Tibial nerve (tissue), 4 donors: ENCODE data around the gene TFIP11. TPM values are rescaled to one million over a fixed set of nuclear protein-coding genes. Genes with fewer than 3 reads are reported as not detected.

Experiments used
- DNase-seq, 2 donors: peaks; one replicate each; pipeline ENCODE4 v3.0.0-alpha.2; 2019; ENCODE audit warnings: low spot score in 2 of 2
- H3K27ac ChIP-seq, 4 donors: fragments of 200-600 bp; sonication (generic) in 3 of 4; one replicate each; pipeline ENCODE4 v1.5.1; 2017 to 2019; ENCODE audit warnings: mild to moderate bottlenecking in 1 of 4
- H3K27me3 ChIP-seq, 2 donors: fragments of 200-600 bp; sonication (generic) in 1 of 2; one replicate each; pipeline versions ENCODE4 v1.5.1 to v1.6.0; 2017 to 2019
- H3K36me3 ChIP-seq, 3 donors: fragments of 200-600 bp; sonication (generic); one replicate each; pipeline ENCODE4 v1.5.1; 2018 to 2019
- H3K4me1 ChIP-seq, 4 donors: fragments of 200-600 bp; sonication (generic) in 3 of 4; one replicate each; pipeline ENCODE4 v1.5.1; 2017 to 2019
- H3K4me3 ChIP-seq, 4 donors: fragments of 200-600 bp; sonication (generic) in 3 of 4; one replicate each; pipeline ENCODE4 v1.5.1; 2017 to 2019; ENCODE audit warnings: mild to moderate bottlenecking in 1 of 4, moderate library complexity in 1 of 4
- H3K9me3 ChIP-seq, 4 donors: fragments of 200-600 bp; sonication (generic) in 3 of 4; one replicate each; pipeline ENCODE4 v1.5.1; 2017 to 2019
- CTCF ChIP-seq, 5 experiments: fragments of 200-600 bp in 3 of 5; fragments of 450-650 bp in 2 of 5; sonication (generic) in 3 of 5; IDR thresholded peaks; one replicate each; pipeline ENCODE4 v1.5.1; 2016 to 2019; ENCODE audit warnings: antibody characterized with exemption in 5 of 5, mild to moderate bottlenecking in 3 of 5, moderate library complexity in 2 of 5
- EP300 ChIP-seq, 2 donors: sonication (generic); formaldehyde crosslinking; IDR thresholded peaks; one replicate each; pipeline ENCODE4 v1.6.1; 2017; ENCODE audit warnings: antibody characterized with exemption in 2 of 2, mild to moderate bottlenecking in 1 of 2
- POLR2A ChIP-seq, 2 donors: fragments of 450-650 bp; IDR thresholded peaks; one replicate each; pipeline ENCODE4 v1.6.1; 2017; ENCODE audit warnings: antibody characterized with exemption in 2 of 2, mild to moderate bottlenecking in 2 of 2, moderate library complexity in 2 of 2
- WGBS, 2 donors: methylation state at CpG; one replicate each; pipeline ENCODE4 v1.1.5; 2018; 5-methylcytosine and 5-hydroxymethylcytosine counted together
- total RNA-seq, 4 donors: library from RNA; depleted of rRNA; stranded (reverse); fragments of >200 nt; gene quantifications; one replicate each; pipeline ENCODE4 v1.1.0, GENCODE V29; 2016

The TFIP11 gene
- total RNA-seq, 4 donors from 2014 or later = 15.5 to 23.9 (median 19.3) TPM

GRCh38 chr22:26556904-26557303, 44.6 kb upstream of the TFIP11 start:
- Histone ChIP-seq H3K27me3 (no peaks in the 10 kb centered on the region), H3K27ac (no peak overlapping the region), H3K9me3 (no peaks in the 10 kb centered on the region), H3K36me3 (no peaks in the 10 kb centered on the region), H3K4me1 (peaks cover 0 to 6% (median 0%) of the 10 kb centered on the region in 4 donors), H3K4me3 (no peak overlapping the region)
- no peak for DNase-seq
- 87% methylated on average over 5 of the region's 5 CpGs for WGBS, 2 donors
- TF ChIP-seq EP300 (IDR thresholded peaks at IDR 0.05) (no peak), CTCF (IDR thresholded peaks at IDR 0.05) (no peak), POLR2A (IDR thresholded peaks at IDR 0.05) (no peak)

GRCh38 chr22:26555478-26555877, 43.2 kb upstream of the TFIP11 start:
- no peaks in the 10 kb centered on the region for H3K36me3 ChIP-seq
- no peak for DNase-seq
- no peaks in the 10 kb centered on the region for H3K9me3 ChIP-seq
- TF ChIP-seq POLR2A (IDR thresholded peaks at IDR 0.05) (no peak), CTCF (IDR thresholded peaks at IDR 0.05) (no peak), EP300 (IDR thresholded peaks at IDR 0.05) (no peak)
- no peak overlapping the region for H3K27ac ChIP-seq
- no peak overlapping the region for H3K4me3 ChIP-seq
- no peaks in the 10 kb centered on the region for H3K27me3 ChIP-seq
- peaks cover 0 to 11% (median 3%) of the 10 kb centered on the region in 4 donors for H3K4me1 ChIP-seq
- WGBS, 2 donors = 84 to 85% methylated on average over 11 of the region's 11 CpGs

DNA sequence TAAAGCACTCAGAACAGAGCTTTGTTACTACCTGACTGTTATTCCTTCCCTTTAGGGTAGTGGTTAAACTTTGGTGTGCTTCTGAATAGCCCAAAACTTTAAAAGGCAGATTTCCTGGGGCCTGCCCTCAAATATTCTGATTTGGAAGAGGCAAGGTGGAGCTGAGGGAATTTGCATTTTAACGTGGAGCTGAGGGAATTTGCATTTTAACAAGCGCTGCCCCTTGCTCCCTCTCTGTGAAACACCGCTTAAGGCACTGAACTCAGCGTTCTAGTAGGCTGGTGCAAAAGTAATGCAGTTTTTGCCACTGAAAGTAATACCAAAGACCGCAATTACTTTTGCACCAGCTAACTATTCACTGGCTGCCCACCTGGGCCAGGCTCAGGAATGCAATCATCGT, 42.7 kb upstream of the TFIP11 start:
- Histone ChIP-seq H3K4me1 (peaks cover 0 to 16% (median 3%) of the 10 kb centered on the region in 4 donors), H3K36me3 (no peaks in the 10 kb centered on the region), H3K4me3 (no peak overlapping the region), H3K27me3 (no peaks in the 10 kb centered on the region), H3K27ac (no peak overlapping the region), H3K9me3 (no peaks in the 10 kb centered on the region)
- 73 to 78% methylated on average over 6 of the region's 6 CpGs for WGBS, 2 donors
- TF ChIP-seq EP300 (IDR thresholded peaks at IDR 0.05) (no peak), POLR2A (IDR thresholded peaks at IDR 0.05) (no peak), CTCF (IDR thresholded peaks at IDR 0.05) (no peak)
- no peak for DNase-seq

DNA sequence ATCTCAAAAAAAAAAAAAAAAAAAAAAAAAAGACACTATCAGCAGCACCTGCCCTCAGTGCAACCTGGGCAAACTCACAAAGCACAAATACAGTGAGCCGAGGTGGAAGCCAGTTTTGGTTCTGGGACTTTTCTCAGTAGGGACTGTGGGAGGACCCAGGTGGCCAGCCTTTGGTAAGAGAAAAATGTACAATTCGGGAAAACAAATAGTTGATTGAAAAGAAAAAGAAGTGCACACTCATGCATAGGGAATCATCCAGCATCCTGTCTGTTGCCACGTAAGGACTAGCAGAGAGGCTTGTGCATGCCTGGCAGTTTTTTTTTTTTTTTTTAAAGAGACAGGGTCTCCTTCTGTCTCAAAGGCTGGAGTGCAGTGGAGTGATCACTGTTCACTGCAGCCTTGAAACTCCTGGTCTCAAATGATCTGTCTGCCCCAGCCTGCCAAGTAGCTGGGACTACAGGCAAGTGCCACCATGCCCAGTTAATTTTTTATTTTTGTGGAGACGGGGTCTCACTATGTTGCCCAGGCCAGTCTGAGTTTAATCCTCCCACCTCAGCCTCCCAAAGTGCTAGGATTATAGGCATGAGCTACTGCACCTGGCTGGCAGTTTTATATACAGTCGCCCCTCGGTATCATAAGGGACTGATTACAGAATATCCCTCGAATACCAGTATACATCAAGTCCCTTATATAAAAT, 40.9 kb upstream of the TFIP11 start:
- 55 to 62% methylated on average over 7 of the region's 7 CpGs for whole genome bisulfite sequencing, 2 donors

More for the DNA sequence above, 40.9 kb upstream of the TFIP11 start:
- DNase-seq = no peak
- H3K36me3 ChIP-seq = no peaks in the 10 kb centered on the region
- no peak overlapping the region for H3K27ac ChIP-seq
- H3K27me3 ChIP-seq = no peaks in the 10 kb centered on the region
- no peaks in the 10 kb centered on the region for H3K9me3 ChIP-seq
- H3K4me3 ChIP-seq = no peak overlapping the region
- H3K4me1 ChIP-seq = peaks cover 0 to 17% (median 3%) of the 10 kb centered on the region in 4 donors
- TF ChIP-seq EP300 (IDR thresholded peaks at IDR 0.05) = no peak
- TF ChIP-seq CTCF (IDR thresholded peaks at IDR 0.05) = no peak
- TF ChIP-seq POLR2A (IDR thresholded peaks at IDR 0.05) = no peak
